H1 (cell line): ENCODE measurements around the gene TMPO. TPM values are rescaled to one million over a fixed set of nuclear protein-coding genes. Genes with fewer than 3 reads are reported as not detected.

Source experiments
- ASH2L ChIP-seq: fragments of 200-600, 300-600 bp; sonication (generic); IDR thresholded peaks from one replicate; pipeline ENCODE4 v1.7.1; 2017; ENCODE audit warnings: low read length
- CBX8 ChIP-seq: fragments of 300-800, 300-1000 bp; sonication (generic); IDR thresholded peaks from 2 replicates; pipeline ENCODE4 v1.7.1; 2016; ENCODE audit warnings: low read depth, low read length, borderline replicate concordance
- CHD2 ChIP-seq: IDR thresholded peaks from 2 replicates; pipeline ENCODE4 v1.6.1; 2012; ENCODE audit warnings: low read length, improper control_type of control experiment
- CREB1 ChIP-seq: IDR thresholded peaks from 2 replicates; pipeline ENCODE4 v1.6.1; 2012; ENCODE audit warnings: inconsistent platforms
- E2F6 ChIP-seq: IDR thresholded peaks from 2 replicates; pipeline ENCODE4 v1.6.1; 2012; ENCODE audit warnings: inconsistent platforms
- EGR1 ChIP-seq: IDR thresholded peaks from 2 replicates; pipeline ENCODE4 v1.6.1; 2011; ENCODE audit warnings: low read depth, low read length, borderline replicate concordance
- EP300 ChIP-seq, 2 experiments: IDR thresholded peaks; 1 replicate in 1 of 2; 2 replicates in 1 of 2; pipeline ENCODE4 v1.6.1; 2011 to 2012; ENCODE audit warnings: low read depth in 2 of 2, low read length in 2 of 2, mild to moderate bottlenecking in 2 of 2, borderline replicate concordance in 1 of 2, inconsistent platforms in 1 of 2, moderate library complexity in 1 of 2
- GTF2F1 ChIP-seq: IDR thresholded peaks from 2 replicates; pipeline ENCODE4 v1.6.1; 2012; ENCODE audit warnings: low read depth, low read length, improper control_type of control experiment, borderline replicate concordance
- KDM4A ChIP-seq: IDR thresholded peaks from one replicate; pipeline ENCODE4 v1.7.1; 2012; ENCODE audit warnings: low read depth, mild to moderate bottlenecking, moderate library complexity, low read length, inconsistent platforms; ENCODE audit not compliant: severe bottlenecking
- MAX ChIP-seq: IDR thresholded peaks from 2 replicates; pipeline ENCODE4 v1.6.1; 2012; ENCODE audit warnings: inconsistent platforms
- PHF8 ChIP-seq: fragments of 200-600 bp; sonication (generic); conservative IDR thresholded peaks from 2 replicates; pipeline ENCODE4 v1.7.1; 2012; ENCODE audit warnings: low read depth, mild to moderate bottlenecking, inconsistent platforms, low read length, moderate library complexity
- POLR2A ChIP-seq, 2 experiments: IDR thresholded peaks; 1 replicate in 1 of 2; 2 replicates in 1 of 2; pipeline ENCODE4 v1.6.1; 2011; ENCODE audit warnings: low read depth in 2 of 2, low read length in 2 of 2, mild to moderate bottlenecking in 2 of 2; ENCODE audit errors: control extremely low read depth in 1 of 2
- RAD21 ChIP-seq, 2 experiments: IDR thresholded peaks in 1 of 2; conservative IDR thresholded peaks in 1 of 2; 2 replicates each; pipeline ENCODE4 v1.6.1; 2011; ENCODE audit warnings: low read depth in 2 of 2, low read length in 2 of 2, improper control_type of control experiment in 1 of 2, inconsistent platforms in 1 of 2, mild to moderate bottlenecking in 1 of 2, moderate library complexity in 1 of 2
- RBBP5 ChIP-seq: IDR thresholded peaks from 2 replicates; pipeline ENCODE4 v1.7.1; 2012; ENCODE audit warnings: low read depth, mild to moderate bottlenecking, inconsistent platforms, low read length, moderate library complexity, borderline replicate concordance
- SIN3A ChIP-seq, 2 experiments: IDR thresholded peaks in 1 of 2; conservative IDR thresholded peaks in 1 of 2; 2 replicates each; pipeline ENCODE4 v1.6.1; 2011 to 2012; ENCODE audit warnings: low read length in 2 of 2, improper control_type of control experiment in 1 of 2, low read depth in 1 of 2, mild to moderate bottlenecking in 1 of 2
- SP1 ChIP-seq: IDR thresholded peaks from 2 replicates; pipeline ENCODE4 v1.6.1; 2011; ENCODE audit warnings: low read depth, low read length
- SP4 ChIP-seq: IDR thresholded peaks from 2 replicates; pipeline ENCODE4 v1.6.1; 2012; ENCODE audit warnings: low read length, inconsistent platforms
- TAF1 ChIP-seq: IDR thresholded peaks from 2 replicates; pipeline ENCODE4 v1.6.1; 2011; ENCODE audit warnings: mild to moderate bottlenecking, low read depth, low read length
- TAF7 ChIP-seq: optimal IDR thresholded peaks from 2 replicates; pipeline ENCODE3; 2011; ENCODE audit warnings: low read depth, mild to moderate bottlenecking, inconsistent platforms, low read length, moderate library complexity, borderline replicate concordance
- TBP ChIP-seq: IDR thresholded peaks from 2 replicates; pipeline ENCODE4 v1.6.1; 2011; ENCODE audit warnings: low read depth, low read length, improper control_type of control experiment
- YY1 ChIP-seq: IDR thresholded peaks from 2 replicates; pipeline ENCODE4 v1.6.1; 2011; ENCODE audit warnings: low read depth, mild to moderate bottlenecking, low read length
- polyA plus RNA-seq, 7 experiments: library from polyadenylated mRNA; depleted of rRNA in 3 of 7; stranded (reverse) in 5 of 7; unstranded in 2 of 7; fragments of >200 nt in 5 of 7; fragments of 200-250 nt in 2 of 7; gene quantifications; 1 replicate in 5 of 7; 2 replicates in 1 of 7; 4 replicates in 1 of 7; pipeline versions ENCODE4 v1.2.1 to v1.2.3, GENCODE V29; 2011 to 2013; ENCODE audit warnings: missing spikeins in 2 of 7, mixed read lengths in 2 of 7
- total RNA-seq: library from RNA; stranded (reverse); fragmentation: NEBNext Ultra II Directional; extraction: Animal tissue kit (Norgen Biotek cat#: 25700); gene quantifications from 2 replicates; pipeline ENCODE4 v1.2.1, GENCODE V29; 2021

The TMPO gene
- total and polyA plus RNA-seq, 2 of the 8 experiments (the other 6 are each of a cell fraction or from before 2014, with no cell fraction given), result 43.9 to 195 TPM

- peak; percentile 93 to 95 for TF ChIP-seq POLR2A (IDR thresholded peaks at IDR 0.05; ENCODE audit: control extremely low read depth in 1 of 2, low read depth in 2 of 2, low read length in 2 of 2)
- peak; percentile 89 for TF ChIP-seq YY1
- TF ChIP-seq CREB1, result peak; percentile 64
- TF ChIP-seq MAX, result peak; percentile 72
- TF ChIP-seq TAF1, result peak; percentile 98
- TF ChIP-seq KDM4A, result peak; percentile 56
- no peak for TF ChIP-seq EP300 (IDR thresholded peaks at IDR 0.05; ENCODE audit: borderline replicate concordance in 1 of 2, low read depth in 2 of 2, low read length in 2 of 2)
- peak; percentile 65 for TF ChIP-seq RBBP5
- TF ChIP-seq TAF7, result peak; percentile 92
- peak; percentile 95 for TF ChIP-seq ASH2L
- TF ChIP-seq PHF8, result peak; percentile 91
- peak; percentile 95 for TF ChIP-seq SP1
- peak; percentile 48; the same call in 1 of the 2 replicates for TF ChIP-seq GTF2F1
- peak; percentile 47 to 52; a peak in 1 of 4 replicates for TF ChIP-seq SIN3A (conservative IDR thresholded peaks at IDR 0.05 in 1 of 2, IDR thresholded peaks at IDR 0.05 in 1 of 2; ENCODE audit: low read depth in 1 of 2, low read length in 2 of 2)
- peak; percentile 94; the same call in 1 of the 2 replicates for TF ChIP-seq TBP
- peak; percentile 86 for TF ChIP-seq CHD2
- 0 out of 2 replicates have a peak, but pooled peaks have one; percentile 33 for TF ChIP-seq E2F6
- TF ChIP-seq EGR1, result peak; percentile 77; the same call in 1 of the 2 replicates
- peak; percentile 67; the same call in 1 of the 2 replicates for TF ChIP-seq SP4
- no peak for TF ChIP-seq RAD21 (IDR thresholded peaks at IDR 0.05 in 1 of 2, conservative IDR thresholded peaks at IDR 0.05 in 1 of 2; ENCODE audit: low read depth in 2 of 2, low read length in 2 of 2)
- no peak for TF ChIP-seq CBX8
- TF ChIP-seq, all 59 proteins: peak for 20
These were observed at the start of gene TMPO (continued) for GRCh38 chr12:98515287-98516110.
